Ishikawa (cell line): ENCODE results near the gene MYMX.

ENCODE experiments used
- CEBPB ChIP-seq: IDR thresholded peaks from 2 replicates; pipeline ENCODE4 v1.6.1; 2012
- CREB1 ChIP-seq: IDR thresholded peaks from 2 replicates; pipeline ENCODE4 v1.6.1; 2012; ENCODE audit warnings: low read depth
- EGR1 ChIP-seq: IDR thresholded peaks from 2 replicates; pipeline ENCODE4 v1.6.1; 2012
- EP300 ChIP-seq: IDR thresholded peaks from 2 replicates; pipeline ENCODE4 v1.6.1; 2012; ENCODE audit warnings: borderline replicate concordance
- FOXM1 ChIP-seq: IDR thresholded peaks from 2 replicates; pipeline ENCODE4 v1.6.1; 2012; ENCODE audit warnings: low read depth, borderline replicate concordance
- MAX ChIP-seq: IDR thresholded peaks from 2 replicates; pipeline ENCODE4 v1.6.1; 2012
- NFIC ChIP-seq: IDR thresholded peaks from 2 replicates; pipeline ENCODE4 v1.6.1; 2012
- RAD21 ChIP-seq: IDR thresholded peaks from 2 replicates; pipeline ENCODE4 v1.6.1; 2012; ENCODE audit warnings: low read depth
- REST ChIP-seq: IDR thresholded peaks from 2 replicates; pipeline ENCODE4 v1.6.1; 2012; ENCODE audit warnings: low read depth, mild to moderate bottlenecking
- TAF1 ChIP-seq: IDR thresholded peaks from 2 replicates; pipeline ENCODE4 v1.6.1; 2012; ENCODE audit warnings: low read depth, mild to moderate bottlenecking
- TCF12 ChIP-seq: IDR thresholded peaks from 2 replicates; pipeline ENCODE4 v1.6.1; 2012; ENCODE audit warnings: low read depth
- TEAD4 ChIP-seq: IDR thresholded peaks from 2 replicates; pipeline ENCODE4 v1.6.1; 2012
- USF1 ChIP-seq: IDR thresholded peaks from 2 replicates; pipeline ENCODE4 v1.6.1; 2012
- YY1 ChIP-seq: IDR thresholded peaks from 2 replicates; pipeline ENCODE4 v1.6.1; 2012; ENCODE audit warnings: low read depth
- ZBTB7A ChIP-seq: IDR thresholded peaks from 2 replicates; pipeline ENCODE4 v1.6.1; 2012; ENCODE audit warnings: low read depth

The MYMX gene

GRCh38 chr6:44222486-44223318 is 6.0 kb downstream of the MYMX start:
- TF ChIP-seq MAX (no peak), NFIC (no peak), ZBTB7A (no peak), TCF12 (no peak), REST (no peak), EP300 (no peak), TEAD4 (no peak), CEBPB (no peak)

GRCh38 chr6:44223319-44224028 is 6.7 kb downstream of the MYMX start, which contains the start of gene SLC29A1:
Gene SLC29A1, plus strand, starts transcription at chr6:44223595. Its CDS starts 3,719 bp downstream, at chr6:44227314.
- TF ChIP-seq MAX, result peak; percentile 94
- TF ChIP-seq CEBPB, result no peak
- TF ChIP-seq RAD21, result no peak
- TF ChIP-seq ZBTB7A, result peak; percentile 96
- TF ChIP-seq TAF1, result no peak; the same call in 1 of the 2 replicates
- peak; percentile 67 for TF ChIP-seq USF1

- TF ChIP-seq EP300 (no peak), RAD21 (no peak)
These were observed 7.6 kb downstream of the MYMX start for GRCh38 chr6:44224029-44224964.

- TF ChIP-seq ZBTB7A, result no peak
- no peak for TF ChIP-seq TEAD4
- no peak for TF ChIP-seq TAF1
- TF ChIP-seq USF1, result no peak
- TF ChIP-seq REST, result no peak
These were observed 8.2 kb downstream of the MYMX start for GRCh38 chr6:44224965-44225305.

GRCh38 chr6:44225579-44226325 is 9.0 kb downstream of the MYMX start:
- TF ChIP-seq EGR1, result no peak
- TF ChIP-seq TEAD4, result no peak
- TF ChIP-seq FOXM1, result no peak
- TF ChIP-seq TCF12, result no peak
- no peak for TF ChIP-seq USF1
- TF ChIP-seq REST, result no peak
- no peak for TF ChIP-seq EP300
- TF ChIP-seq ZBTB7A, result no peak
- TF ChIP-seq YY1, result no peak
- no peak for TF ChIP-seq TAF1
- no peak for TF ChIP-seq CREB1
- no peak for TF ChIP-seq MAX
